NCI-H748 (cell line): Measurements from ENCODE around the gene MDFI.
A peak's percentile ranks its signal among the peaks of the same experiment; 100 is the strongest.

Experiments
- DNase-seq: peaks from one replicate; lab custom pipeline; 2025; ENCODE audit not compliant: unreplicated experiment; lab: John Stamatoyannopoulos, UW

The MDFI gene

GRCh38 chr6:41630946-41631345 lies 7.3 kb upstream of the MDFI start:
- no peak for DNase-seq

- no peak for DNase-seq
Observed at GRCh38 chr6:41633056-41633634, 5.1 kb upstream of the MDFI start.

GRCh38 chr6:41634657-41635056 lies 3.6 kb upstream of the MDFI start:
- DNase-seq: peak; percentile 33

- DNase-seq: no peak
Observed at GRCh38 chr6:41635365-41635764, 2.9 kb upstream of the MDFI start.

- no peak for DNase-seq
Observed at GRCh38 chr6:41636833-41637193, 1.5 kb upstream of the MDFI start.

- DNase-seq: peak; percentile 55
Observed at GRCh38 chr6:41637194-41638001, 870 bp upstream of the MDFI start.

- DNase-seq: peak; percentile 48
Observed at GRCh38 chr6:41638935-41639808, 904 bp downstream of the MDFI start.

GRCh38 chr6:41639809-41640371 lies 1.6 kb downstream of the MDFI start:
- no peak for DNase-seq

GRCh38 chr6:41640426-41640825 lies 2.2 kb downstream of the MDFI start:
- no peak for DNase-seq

- no peak for DNase-seq
Observed at GRCh38 chr6:41641352-41641925, 3.2 kb downstream of the MDFI start.

GRCh38 chr6:41642090-41642959 lies 4.1 kb downstream of the MDFI start:
- no peak for DNase-seq

- DNase-seq: no peak
Observed at GRCh38 chr6:41642960-41643898, 5.0 kb downstream of the MDFI start.

GRCh38 chr6:41643899-41644269 lies 5.6 kb downstream of the MDFI start:
- no peak for DNase-seq

- DNase-seq: no peak
Observed at GRCh38 chr6:41644297-41644879, 6.1 kb downstream of the MDFI start.

GRCh38 chr6:41645007-41645618 lies 6.8 kb downstream of the MDFI start:
- no peak for DNase-seq

GRCh38 chr6:41646026-41646795 lies 7.9 kb downstream of the MDFI start:
- no peak for DNase-seq

- DNase-seq: no peak
Observed at GRCh38 chr6:41647061-41647511, 8.8 kb downstream of the MDFI start.
